Measurements from ENCODE around the gene LMO3.

DNA sequence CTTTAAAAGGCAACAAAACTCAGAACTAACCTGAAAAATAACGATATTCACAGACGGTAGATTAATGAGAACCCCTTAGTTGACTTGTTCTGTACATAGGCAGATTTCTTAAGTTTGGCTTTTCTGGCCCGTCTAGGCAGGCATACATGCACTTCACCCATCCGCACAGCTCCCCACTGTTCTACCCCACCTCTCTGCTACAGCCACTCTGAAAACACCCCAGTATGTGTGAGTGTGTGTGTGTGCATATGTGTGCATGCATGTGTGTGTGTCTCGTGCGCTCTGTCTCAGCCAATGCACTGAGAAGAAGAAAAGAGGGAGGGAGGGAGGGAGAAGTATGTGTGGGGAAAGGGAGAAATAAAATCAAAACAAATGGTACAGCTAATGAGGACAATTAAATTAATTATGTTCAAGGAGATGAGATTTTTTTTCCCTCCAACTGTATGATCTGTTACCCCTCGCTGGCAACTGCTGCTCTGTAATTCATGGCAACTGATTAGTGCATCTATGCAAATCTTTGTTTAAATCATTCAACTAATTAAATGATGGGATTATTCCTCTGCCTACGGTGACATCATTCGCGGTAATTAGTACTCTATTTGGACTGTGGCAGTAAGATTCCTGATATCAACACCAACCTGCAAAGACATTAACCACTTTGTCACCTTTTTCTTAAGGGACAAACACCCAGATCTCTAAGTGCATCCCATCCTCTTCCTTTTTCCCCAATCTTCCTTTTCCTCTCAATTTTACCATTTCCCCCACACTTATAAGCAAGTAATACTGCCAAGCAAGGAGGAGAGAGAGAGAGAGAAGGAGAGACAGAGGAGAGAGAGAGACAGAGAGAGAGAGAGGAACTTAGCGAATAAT, 2.2 kb upstream of the LMO3 start:
- TF ChIP-seq, protein P1, sequence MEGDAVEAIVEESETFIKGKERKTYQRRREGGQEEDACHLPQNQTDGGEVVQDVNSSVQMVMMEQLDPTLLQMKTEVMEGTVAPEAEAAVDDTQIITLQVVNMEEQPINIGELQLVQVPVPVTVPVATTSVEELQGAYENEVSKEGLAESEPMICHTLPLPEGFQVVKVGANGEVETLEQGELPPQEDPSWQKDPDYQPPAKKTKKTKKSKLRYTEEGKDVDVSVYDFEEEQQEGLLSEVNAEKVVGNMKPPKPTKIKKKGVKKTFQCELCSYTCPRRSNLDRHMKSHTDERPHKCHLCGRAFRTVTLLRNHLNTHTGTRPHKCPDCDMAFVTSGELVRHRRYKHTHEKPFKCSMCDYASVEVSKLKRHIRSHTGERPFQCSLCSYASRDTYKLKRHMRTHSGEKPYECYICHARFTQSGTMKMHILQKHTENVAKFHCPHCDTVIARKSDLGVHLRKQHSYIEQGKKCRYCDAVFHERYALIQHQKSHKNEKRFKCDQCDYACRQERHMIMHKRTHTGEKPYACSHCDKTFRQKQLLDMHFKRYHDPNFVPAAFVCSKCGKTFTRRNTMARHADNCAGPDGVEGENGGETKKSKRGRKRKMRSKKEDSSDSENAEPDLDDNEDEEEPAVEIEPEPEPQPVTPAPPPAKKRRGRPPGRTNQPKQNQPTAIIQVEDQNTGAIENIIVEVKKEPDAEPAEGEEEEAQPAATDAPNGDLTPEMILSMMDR (conservative IDR thresholded peaks at IDR 0.05; ENCODE audit: low read length), result no peak
- TF ChIP-seq EZH2phosphoT487 (IDR thresholded peaks at IDR 0.05; ENCODE audit: borderline replicate concordance), result no peak

All from Loucy (cell line).